WI38 (cell line): Measurements from ENCODE around the gene MRC2.
"Not testable (repeated sequence)": the region's sequence is repeated elsewhere in the genome, so short reads cannot be mapped to it uniquely, and the experiment has no call there.

Source experiments
- H3K4me3 ChIP-seq: 2 replicates; pipeline ENCODE4 v1.5.1; 2011; ENCODE audit warnings: low read depth, mild to moderate bottlenecking, control low read depth, low read length
- TF ChIP-seq, protein P1 (sequence below): IDR thresholded peaks from 2 replicates; pipeline ENCODE4 v1.5.1; 2012; ENCODE audit warnings: low read depth, mild to moderate bottlenecking, control low read depth, low read length

Gene MRC2

DNA sequence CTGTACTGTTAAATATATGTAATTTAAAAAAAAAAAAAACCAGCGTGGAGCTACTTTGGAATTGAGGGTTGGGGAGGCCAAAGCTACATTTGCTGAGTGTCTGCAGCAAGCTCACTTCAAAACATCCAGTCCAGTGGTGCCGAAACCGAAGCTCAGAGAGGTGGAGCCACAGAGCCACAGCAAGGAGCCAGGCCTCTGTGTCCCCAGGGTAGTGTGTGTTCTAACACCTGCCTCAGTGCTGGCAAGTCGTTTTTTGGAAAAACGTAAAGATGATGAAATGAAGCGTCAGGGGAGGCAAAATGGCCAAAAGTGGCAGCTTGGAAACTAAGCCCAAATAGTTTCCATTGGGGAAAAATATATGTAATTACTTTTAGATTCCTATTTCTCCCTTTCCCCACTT lies 36.1 kb upstream of the MRC2 start:
- no peak overlapping the region for H3K4me3 ChIP-seq
- TF ChIP-seq, protein P1, sequence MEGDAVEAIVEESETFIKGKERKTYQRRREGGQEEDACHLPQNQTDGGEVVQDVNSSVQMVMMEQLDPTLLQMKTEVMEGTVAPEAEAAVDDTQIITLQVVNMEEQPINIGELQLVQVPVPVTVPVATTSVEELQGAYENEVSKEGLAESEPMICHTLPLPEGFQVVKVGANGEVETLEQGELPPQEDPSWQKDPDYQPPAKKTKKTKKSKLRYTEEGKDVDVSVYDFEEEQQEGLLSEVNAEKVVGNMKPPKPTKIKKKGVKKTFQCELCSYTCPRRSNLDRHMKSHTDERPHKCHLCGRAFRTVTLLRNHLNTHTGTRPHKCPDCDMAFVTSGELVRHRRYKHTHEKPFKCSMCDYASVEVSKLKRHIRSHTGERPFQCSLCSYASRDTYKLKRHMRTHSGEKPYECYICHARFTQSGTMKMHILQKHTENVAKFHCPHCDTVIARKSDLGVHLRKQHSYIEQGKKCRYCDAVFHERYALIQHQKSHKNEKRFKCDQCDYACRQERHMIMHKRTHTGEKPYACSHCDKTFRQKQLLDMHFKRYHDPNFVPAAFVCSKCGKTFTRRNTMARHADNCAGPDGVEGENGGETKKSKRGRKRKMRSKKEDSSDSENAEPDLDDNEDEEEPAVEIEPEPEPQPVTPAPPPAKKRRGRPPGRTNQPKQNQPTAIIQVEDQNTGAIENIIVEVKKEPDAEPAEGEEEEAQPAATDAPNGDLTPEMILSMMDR, result no peak

- H3K4me3 ChIP-seq, result not testable (repeated sequence)
These were observed 35.6 kb upstream of the MRC2 start for GRCh38 chr17:62591822-62592221.

GRCh38 chr17:62592341-62593099 lies 35.0 kb upstream of the MRC2 start:
- H3K4me3 ChIP-seq, result no peak overlapping the region
- TF ChIP-seq, protein P1, result 0 out of 2 replicates have a peak, but pooled peaks have one; percentile 9

GRCh38 chr17:62595484-62595883 lies 32.0 kb upstream of the MRC2 start:
- no peak overlapping the region for H3K4me3 ChIP-seq
- TF ChIP-seq, protein P1, result no peak

DNA sequence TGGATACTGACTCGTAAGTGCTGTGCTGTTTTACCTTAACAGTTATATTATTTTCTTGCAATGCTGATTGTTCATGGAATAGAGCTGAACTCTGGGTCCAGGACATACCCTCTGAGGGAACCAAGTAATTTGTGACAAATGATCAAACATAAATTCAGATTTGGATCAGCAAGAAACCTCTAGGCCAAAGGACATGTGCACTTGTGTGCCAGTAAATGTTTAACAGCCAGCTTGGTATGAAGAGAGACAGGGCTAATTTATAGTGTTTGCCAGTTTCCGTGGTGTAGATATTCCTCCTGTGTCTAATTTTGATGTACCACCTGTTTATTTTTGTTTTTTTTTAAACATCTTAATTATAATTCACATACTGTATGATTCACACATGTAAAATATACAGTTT lies 30.8 kb upstream of the MRC2 start:
- TF ChIP-seq, protein P1, result no peak
- no peak overlapping the region for H3K4me3 ChIP-seq

DNA sequence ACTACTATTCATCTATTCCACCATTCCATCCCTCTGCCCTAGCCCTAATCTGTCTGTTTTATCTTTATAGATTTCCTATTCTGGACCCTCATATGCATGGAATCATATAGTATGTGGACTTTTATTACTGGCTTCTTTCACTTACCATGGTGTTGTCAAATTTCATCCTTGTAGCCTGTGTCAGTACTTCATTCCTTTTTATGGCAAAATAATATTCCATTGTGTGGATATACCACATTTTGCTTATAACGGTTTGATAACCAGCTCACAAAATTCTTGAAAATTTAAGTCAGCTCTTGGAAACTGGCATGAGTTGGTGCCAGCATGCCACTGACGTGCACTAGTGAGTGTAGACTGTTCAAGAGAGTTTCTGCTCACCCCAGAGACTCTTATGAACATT lies 30.3 kb upstream of the MRC2 start:
- no peak overlapping the region for H3K4me3 ChIP-seq
- TF ChIP-seq, protein P1, result no peak

GRCh38 chr17:62597920-62598319 lies 29.6 kb upstream of the MRC2 start:
- TF ChIP-seq, protein P1, result no peak

More at GRCh38 chr17:62597920-62598319, 29.6 kb upstream of the MRC2 start:
- no peak overlapping the region for H3K4me3 ChIP-seq
